K562 (cell line): ENCODE measurements around the gene ADI1. TPM values are rescaled to one million over a fixed set of nuclear protein-coding genes. Genes with fewer than 3 reads are reported as not detected.

Source experiments
- ATAC-seq: fragments of 200-7000 bp; cut with Tn5 transposase; 3 replicates; pipeline ENCODE4 v1.9.1; 2020; ENCODE audit warnings: moderate library complexity
- BruUV-seq: library from RNA; stranded (reverse); fragments of 400-500 nt; replicated peaks from 2 replicates; lab custom pipeline; 2021; lab: Mats Ljungman, UMichigan
- CTCF ChIA-PET: fragments of 300-600 bp; formaldehyde crosslinking; extraction: SDS; loops from one replicate; lab custom pipeline; 2021; ENCODE audit warnings: low intra/inter-chr PET ratio; lab: Yijun Ruan, JAX
- POLR2A ChIA-PET: fragments of 300-600, 350-650 bp; sonication (Branson Sonifier 250); formaldehyde crosslinking; extraction: SDS; loops from one replicate; lab custom pipeline; 2021; ENCODE audit warnings: antibody characterized with exemption, inconsistent platforms; lab: Yijun Ruan, JAX
- DNase-seq, 4 experiments: peaks; one replicate each; pipeline versions ENCODE4 v3.0.0 to v3.0.0-alpha.2; 2011 to 2018; ENCODE audit warnings: low spot score in 3 of 4, mixed read lengths in 3 of 4; ENCODE audit errors: extremely low read depth in 1 of 4
- FAIRE-seq: peaks from 2 replicates; lab custom pipeline; 2011; peaks lifted over from hg19 to GRCh38; lab: Jason Lieb, UNC
- H2AFZ ChIP-seq: 2 replicates; pipeline ENCODE4 v1.6.0; 2011; ENCODE audit warnings: low read depth, low read length, control low read depth, inconsistent platforms
- H3K27ac ChIP-seq: fragments of 200-600 bp; 3 replicates; pipeline ENCODE4 v1.8.0; 2011; ENCODE audit warnings: low read depth, mild to moderate bottlenecking, control low read depth, inconsistent platforms, low read length, moderate library complexity, mixed read lengths; ENCODE audit errors: extremely low read depth
- H3K27me3 ChIP-seq, 2 experiments: fragments of 300-600 bp in 1 of 2; 2 replicates in 1 of 2; 3 replicates in 1 of 2; pipeline versions ENCODE4 v1.6.0 to v1.8.0; 2011; ENCODE audit warnings: inconsistent platforms in 2 of 2, low read length in 2 of 2, mild to moderate bottlenecking in 1 of 2, mixed read lengths in 1 of 2, moderate library complexity in 1 of 2; ENCODE audit not compliant: control insufficient read depth in 2 of 2, insufficient read depth in 2 of 2
- H3K36me3 ChIP-seq: fragments of 300-600 bp; 3 replicates; pipeline ENCODE4 v1.8.0; 2011; ENCODE audit warnings: mild to moderate bottlenecking, low read length, inconsistent platforms; ENCODE audit not compliant: control insufficient read depth, insufficient read depth
- H3K4me1 ChIP-seq, 2 experiments: fragments of 200-600 bp in 1 of 2; replicated peaks in 1 of 2; 2 replicates in 1 of 2; 3 replicates in 1 of 2; pipeline versions ENCODE4 v1.5.1 to v1.8.0; 2011; ENCODE audit warnings: inconsistent platforms in 2 of 2, low read length in 2 of 2, mild to moderate bottlenecking in 1 of 2, mixed read lengths in 1 of 2, moderate library complexity in 1 of 2; ENCODE audit not compliant: control insufficient read depth in 2 of 2, insufficient read depth in 2 of 2
- H3K4me2 ChIP-seq: 2 replicates; pipeline ENCODE4 v1.6.1; 2011; ENCODE audit warnings: low read length, control low read depth, inconsistent platforms, mixed read lengths; ENCODE audit not compliant: insufficient read depth
- H3K4me3 ChIP-seq: fragments of 200-600 bp; sonication (generic), shearing (Covaris generic); 2 replicates; pipeline ENCODE4 v1.5.1; 2016; ENCODE audit warnings: control low read depth, inconsistent platforms
- H3K79me2 ChIP-seq: fragments of 200-600 bp; 3 replicates; pipeline ENCODE4 v1.8.0; 2011; ENCODE audit warnings: low read length, inconsistent platforms; ENCODE audit not compliant: control insufficient read depth, insufficient read depth
- H3K9ac ChIP-seq, 2 experiments: 2 replicates each; pipeline versions ENCODE4 v1.6.0 to v1.6.1; 2011; ENCODE audit warnings: low read depth in 2 of 2, low read length in 2 of 2, control low read depth in 1 of 2, inconsistent platforms in 1 of 2, mild to moderate bottlenecking in 1 of 2, mixed read lengths in 1 of 2; ENCODE audit not compliant: insufficient read depth in 1 of 2
- H3K9me1 ChIP-seq: one replicate; pipeline ENCODE4 v1.6.0; 2011; ENCODE audit warnings: inconsistent platforms, mild to moderate bottlenecking, low read length, moderate library complexity; ENCODE audit not compliant: control insufficient read depth, insufficient read depth
- H3K9me3 ChIP-seq: replicated peaks from 2 replicates; pipeline ENCODE4 v1.5.1; 2011; ENCODE audit warnings: low read depth, low read length, inconsistent platforms; ENCODE audit not compliant: control insufficient read depth, insufficient read depth
- H4K20me1 ChIP-seq: replicated peaks from 2 replicates; pipeline ENCODE4 v1.6.1; 2011; ENCODE audit warnings: low read length, inconsistent platforms, mixed read lengths; ENCODE audit not compliant: control insufficient read depth, insufficient read depth
- BMI1 ChIP-seq: fragments of 150-350 bp; IDR thresholded peaks from 2 replicates; pipeline ENCODE4 v1.6.1; 2014; ENCODE audit warnings: low read length
- BRCA1 ChIP-seq, 2 experiments: fragments of 450-650 bp in 1 of 2; sonication (generic) in 1 of 2; formaldehyde crosslinking in 1 of 2; IDR thresholded peaks; 2 replicates each; pipeline versions ENCODE4 v1.5.0 to v1.6.1; 2017 to 2020; ENCODE audit warnings: mild to moderate bottlenecking in 1 of 2, missing genetic modification reagents in 1 of 2
- FOXM1 ChIP-seq, 2 experiments: fragments of 450-650 bp in 1 of 2; sonication (generic) in 1 of 2; formaldehyde crosslinking in 1 of 2; IDR thresholded peaks; 2 replicates each; pipeline versions ENCODE4 v1.6.1 to v1.9.0; 2017 to 2022; ENCODE audit warnings: low read depth in 2 of 2, mild to moderate bottlenecking in 2 of 2, missing genetic modification reagents in 1 of 2, moderate library complexity in 1 of 2
- PRMT5 ChIP-seq: sonication (generic); formaldehyde crosslinking; IDR thresholded peaks from 2 replicates; pipeline ENCODE4 v1.5.0; 2020; ENCODE audit warnings: missing genetic modification reagents
- ZC3H8 ChIP-seq: fragments of 450-650 bp; IDR thresholded peaks from 2 replicates; pipeline ENCODE4 v1.6.1; 2017
- ZFP30 ChIP-seq: fragments of 250-450 bp; sonication (Bioruptor Pico); IDR thresholded peaks from 2 replicates; pipeline ENCODE4 v1.8.0; 2022; ENCODE audit warnings: moderate library complexity, mild to moderate bottlenecking, inconsistent platforms, borderline replicate concordance
- ZNF785 ChIP-seq: fragments of 250-450 bp; sonication (Bioruptor Pico); IDR thresholded peaks from 2 replicates; pipeline ENCODE4 v1.4.0; 2020; ENCODE audit warnings: mild to moderate bottlenecking
- WGBS: fragments of 100-300 bp; shearing (Covaris generic); methylation state at CpG from one replicate; pipeline ENCODE4 v1.1.6; 2016; ENCODE audit warnings: low coverage, mixed read lengths; ENCODE audit not compliant: insufficient coverage; ENCODE audit errors: missing lambda C conversion rate; 5-methylcytosine and 5-hydroxymethylcytosine counted together
- in situ Hi-C: fragments of 300-500 bp; cut with MboI; formaldehyde crosslinking; loops from 4 replicates; pipeline ENCODE4 v1.15.0; 2018; ENCODE audit warnings: inconsistent platforms, mixed read lengths
- intact Hi-C: fragments of 100-400 bp; cut with micrococcal nuclease; formaldehyde crosslinking; loops from 2 replicates; pipeline ENCODE4 v1.14.2; 2022
- polyA plus RNA-seq, 8 experiments: library from polyadenylated mRNA; depleted of rRNA in 4 of 8; stranded (reverse) in 5 of 8; unstranded in 3 of 8; fragments of >200 nt; fragmentation: Nextera tagmentation in 2 of 8; fragmentation: Illumina TruSeq in 1 of 8; extraction: Ambion mirVana in 2 of 8; extraction: Trizol in 1 of 8; gene quantifications; 2 replicates each; pipeline versions ENCODE4 v1.2.1 to v1.2.3, GENCODE V29; 2011 to 2014; ENCODE audit warnings: inconsistent platforms in 1 of 8, missing spikeins in 1 of 8
- total RNA-seq, 7 experiments: library from RNA; depleted of rRNA in 6 of 7; stranded (reverse); fragments of >200 nt in 6 of 7; fragmentation: Illumina TruSeq in 2 of 7; extraction: Trizol in 2 of 7; gene quantifications; 2 replicates each; pipeline versions ENCODE4 v1.2.1 to v1.2.3, GENCODE V29; 2011 to 2021; ENCODE audit warnings: low replicate concordance in 1 of 7
- TF ChIP-seq, protein P1 (sequence below): fragments of 250-450 bp; sonication (Bioruptor Pico); IDR thresholded peaks from 2 replicates; pipeline ENCODE4 v1.8.0; 2021; ENCODE audit warnings: moderate library complexity, mild to moderate bottlenecking, inconsistent platforms

The ADI1 gene
- total and polyA plus RNA-seq, 9 of the 15 experiments (the other 6 are each of a cell fraction or from before 2014, with no cell fraction given): 6.1 to 51.0 (median 27.1) TPM

DNA sequence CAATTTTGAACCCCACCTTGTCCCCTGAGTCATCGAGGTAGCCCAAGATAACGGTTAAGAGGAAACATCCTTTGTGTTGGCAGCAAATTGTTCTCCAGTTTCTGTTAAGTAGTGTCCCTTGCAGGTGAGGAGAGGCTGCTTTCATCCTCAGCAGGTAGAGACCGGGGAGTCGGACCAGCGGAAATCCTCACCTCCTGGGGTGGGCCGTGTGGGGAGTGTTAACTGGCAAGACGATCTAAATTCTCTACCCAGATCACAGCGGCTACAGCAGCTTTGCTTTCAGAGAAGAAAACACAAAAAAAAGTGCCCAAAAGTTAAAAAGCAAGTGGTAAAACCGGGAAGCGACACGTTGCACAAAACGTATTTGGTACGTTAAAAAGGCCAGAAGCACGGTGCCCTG is 63.2 kb downstream of the ADI1 start:
- no peak for DNase-seq
- Histone ChIP-seq H3K4me3 (no peak overlapping the region), H3K9me3 (no peaks in the 10 kb centered on the region), H3K36me3 (peaks cover 40% of the 10 kb centered on the region; the same call in 2 of the 3 replicates), H3K4me1 (peaks cover 8 to 26% of the 10 kb centered on the region in 2 experiments; a peak in 4 of 5 replicates), H3K9ac (no peak overlapping the region), H3K9me1 (peaks cover 5% of the 10 kb centered on the region), H2AFZ (no peak overlapping the region), H3K27ac (no peak overlapping the region), H3K4me2 (no peak overlapping the region), H4K20me1 (peaks cover 3% of the 10 kb centered on the region; the same call in 1 of the 2 replicates), H3K79me2 (no peaks in the 10 kb centered on the region), H3K27me3 (no peaks in the 10 kb centered on the region)
- no peak for TF ChIP-seq ZC3H8
- TF ChIP-seq FOXM1 (IDR thresholded peaks at IDR 0.05; ENCODE audit: low read depth): no peak
- no peak for TF ChIP-seq FOXM1 (CRISPR knock-in tag; IDR thresholded peaks at IDR 0.05; ENCODE audit: low read depth)
- TF ChIP-seq BRCA1 (IDR thresholded peaks at IDR 0.05): no peak
- TF ChIP-seq BRCA1 (CRISPR knock-in tag; IDR thresholded peaks at IDR 0.05): no peak
- TF ChIP-seq ZFP30 (CRISPR knock-in tag): no peak
- TF ChIP-seq, protein P1, sequence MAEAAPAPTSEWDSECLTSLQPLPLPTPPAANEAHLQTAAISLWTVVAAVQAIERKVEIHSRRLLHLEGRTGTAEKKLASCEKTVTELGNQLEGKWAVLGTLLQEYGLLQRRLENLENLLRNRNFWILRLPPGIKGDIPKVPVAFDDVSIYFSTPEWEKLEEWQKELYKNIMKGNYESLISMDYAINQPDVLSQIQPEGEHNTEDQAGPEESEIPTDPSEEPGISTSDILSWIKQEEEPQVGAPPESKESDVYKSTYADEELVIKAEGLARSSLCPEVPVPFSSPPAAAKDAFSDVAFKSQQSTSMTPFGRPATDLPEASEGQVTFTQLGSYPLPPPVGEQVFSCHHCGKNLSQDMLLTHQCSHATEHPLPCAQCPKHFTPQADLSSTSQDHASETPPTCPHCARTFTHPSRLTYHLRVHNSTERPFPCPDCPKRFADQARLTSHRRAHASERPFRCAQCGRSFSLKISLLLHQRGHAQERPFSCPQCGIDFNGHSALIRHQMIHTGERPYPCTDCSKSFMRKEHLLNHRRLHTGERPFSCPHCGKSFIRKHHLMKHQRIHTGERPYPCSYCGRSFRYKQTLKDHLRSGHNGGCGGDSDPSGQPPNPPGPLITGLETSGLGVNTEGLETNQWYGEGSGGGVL (CRISPR knock-in tag): no peak
- no peak for TF ChIP-seq ZNF785 (CRISPR knock-in tag)
- TF ChIP-seq BMI1: no peak
- TF ChIP-seq PRMT5 (CRISPR knock-in tag): no peak
- ChIA-PET CTCF (no interaction called here), POLR2A (interaction anchor here (1.1 kb wide), 1 partner anchor 71 kb away, joined by 3 read pairs; no protein-coding TSS in a partner anchor)
- in situ Hi-C loops (no loop called here), intact Hi-C loops (no loop called here)
- 93% methylated on average over 14 of the region's 14 CpGs for WGBS
- no peak for ATAC-seq
- no TSS peak for BruUV-seq
- FAIRE-seq: no peak
